GM23338 (cell line): ENCODE results near the gene TBX1. TPM values are rescaled to one million over a fixed set of nuclear protein-coding genes. Genes with fewer than 3 reads are reported as not detected.

Source experiments
- ATAC-seq: fragments of 200-7000 bp; cut with Tn5 transposase; 3 replicates; pipeline ENCODE4 v1.9.1; 2020
- DNase-seq: peaks from one replicate; pipeline ENCODE4 v3.0.0-alpha.2; 2015; ENCODE audit warnings: low spot score
- H2AFZ ChIP-seq: fragments of 200-600 bp; sonication (generic); 2 replicates; pipeline ENCODE4 v1.8.0; 2016; ENCODE audit warnings: antibody characterized with exemption, mild to moderate bottlenecking, moderate library complexity
- H3F3A ChIP-seq: fragments of 200-600 bp; sonication (generic); replicated peaks from 2 replicates; pipeline ENCODE4 v1.8.0; 2017; ENCODE audit warnings: antibody characterized with exemption, mixed run types, low read depth
- H3K27ac ChIP-seq: fragments of 200-600 bp; sonication (generic); 2 replicates; pipeline ENCODE4 v1.6.1; 2016; ENCODE audit warnings: low read depth
- H3K27me3 ChIP-seq: fragments of 200-600 bp; sonication (generic); 2 replicates; pipeline ENCODE4 v1.8.0; 2016; ENCODE audit warnings: mild to moderate bottlenecking, mixed run types, moderate library complexity; ENCODE audit not compliant: insufficient read depth
- H3K36me3 ChIP-seq: fragments of 200-600 bp; sonication (generic); 2 replicates; pipeline ENCODE4 v1.8.0; 2016; ENCODE audit warnings: mild to moderate bottlenecking; ENCODE audit not compliant: insufficient read depth
- H3K4me1 ChIP-seq: fragments of 200-600 bp; sonication (generic); 2 replicates; pipeline ENCODE4 v1.8.0; 2016; ENCODE audit warnings: mild to moderate bottlenecking, moderate library complexity; ENCODE audit not compliant: insufficient read depth
- H3K4me2 ChIP-seq: fragments of 200-600 bp; sonication (generic); 2 replicates; pipeline ENCODE4 v1.7.1; 2017; ENCODE audit warnings: mixed run types
- H3K4me3 ChIP-seq: fragments of 200-600 bp; sonication (generic); 2 replicates; pipeline ENCODE4 v1.6.1; 2016; ENCODE audit warnings: mixed run types
- H3K79me2 ChIP-seq: fragments of 200-600 bp; sonication (generic); replicated peaks from 2 replicates; pipeline ENCODE4 v1.8.0; 2017; ENCODE audit warnings: mild to moderate bottlenecking; ENCODE audit not compliant: insufficient read depth
- H3K9me2 ChIP-seq: fragments of 200-600 bp; sonication (generic); 2 replicates; pipeline ENCODE4 v1.8.0; 2017; ENCODE audit not compliant: insufficient read depth
- H4K20me1 ChIP-seq: fragments of 200-600 bp; sonication (generic); replicated peaks from 2 replicates; pipeline ENCODE4 v1.8.0; 2017; ENCODE audit warnings: mild to moderate bottlenecking; ENCODE audit not compliant: insufficient read depth
- H3K27ac Mint-ChIP-seq: 2 replicates; pipeline ENCODE4 v1.8.0; 2020; ENCODE audit warnings: inconsistent platforms, mild to moderate bottlenecking, moderate library complexity, mixed read lengths
- H3K27me3 Mint-ChIP-seq: 3 replicates; pipeline ENCODE4 v1.8.0; 2022; ENCODE audit warnings: low read depth, mild to moderate bottlenecking, moderate library complexity, mixed read lengths, inconsistent platforms; ENCODE audit not compliant: insufficient read depth, poor library complexity
- H3K36me3 Mint-ChIP-seq: 3 replicates; pipeline ENCODE4 v1.8.0; 2021; ENCODE audit warnings: low read depth, mild to moderate bottlenecking, inconsistent platforms, moderate library complexity, mixed read lengths
- H3K4me1 Mint-ChIP-seq: 3 replicates; pipeline ENCODE4 v1.8.0; 2020; ENCODE audit warnings: mild to moderate bottlenecking, inconsistent platforms, mixed read lengths
- H3K4me3 Mint-ChIP-seq: 3 replicates; pipeline ENCODE4 v1.8.0; 2021; ENCODE audit warnings: moderate library complexity, mild to moderate bottlenecking, inconsistent platforms, mixed read lengths
- H3K9me3 Mint-ChIP-seq: 3 replicates; pipeline ENCODE4 v1.8.0; 2020; ENCODE audit warnings: moderate library complexity, mild to moderate bottlenecking, inconsistent platforms, mixed read lengths
- CREB1 ChIP-seq: fragments of 250-450 bp; sonication (Bioruptor Pico); IDR thresholded peaks from 2 replicates; pipeline ENCODE4 v1.5.0; 2020; ENCODE audit warnings: low read depth, mild to moderate bottlenecking, moderate library complexity
- CTCF ChIP-seq, 2 experiments: fragments of 200-600 bp in 1 of 2; sonication (generic) in 1 of 2; conservative IDR thresholded peaks; 2 replicates each; pipeline versions ENCODE4 v1.5.1 to v1.6.1; 2016 to 2017; ENCODE audit warnings: antibody characterized with exemption in 2 of 2, low read depth in 2 of 2, mild to moderate bottlenecking in 2 of 2, moderate library complexity in 1 of 2
- EZH2 ChIP-seq: fragments of 200-600 bp; sonication (generic); IDR thresholded peaks from one replicate; pipeline ENCODE4 v1.8.0; 2017; ENCODE audit warnings: antibody characterized with exemption, mild to moderate bottlenecking, low read depth; ENCODE audit not compliant: unreplicated experiment
- EZH2phosphoT487 ChIP-seq: fragments of 200-600 bp; sonication (generic); IDR thresholded peaks from one replicate; pipeline ENCODE4 v1.8.1; 2018; ENCODE audit warnings: antibody characterized with exemption; ENCODE audit not compliant: unreplicated experiment
- JUNB ChIP-seq: IDR thresholded peaks from one replicate; pipeline ENCODE4 v1.6.1; 2016; ENCODE audit warnings: antibody characterized with exemption; ENCODE audit not compliant: unreplicated experiment
- NANOG ChIP-seq: IDR thresholded peaks from 2 replicates; pipeline ENCODE4 v1.6.1; 2016; ENCODE audit warnings: antibody characterized with exemption, borderline replicate concordance
- POLR2AphosphoS5 ChIP-seq: IDR thresholded peaks from 2 replicates; pipeline ENCODE4 v1.6.1; 2016; ENCODE audit warnings: antibody characterized with exemption, low read depth
- REST ChIP-seq: IDR thresholded peaks from one replicate; pipeline ENCODE4 v1.6.1; 2018; ENCODE audit warnings: antibody characterized with exemption; ENCODE audit not compliant: unreplicated experiment
- STAT1 ChIP-seq: IDR thresholded peaks from one replicate; pipeline ENCODE4 v1.6.1; 2016; ENCODE audit warnings: antibody characterized with exemption; ENCODE audit not compliant: unreplicated experiment
- ZNF114 ChIP-seq: fragments of 250-450 bp; sonication (Bioruptor Pico); IDR thresholded peaks from 2 replicates; pipeline ENCODE4 v1.5.0; 2020; ENCODE audit warnings: mild to moderate bottlenecking, moderate library complexity
- ZNF331 ChIP-seq: fragments of 250-450 bp; sonication (Bioruptor Pico); IDR thresholded peaks from 2 replicates; pipeline ENCODE4 v1.5.0; 2020; ENCODE audit warnings: low read depth, mild to moderate bottlenecking, moderate library complexity
- ZNF462 ChIP-seq: fragments of 250-450 bp; sonication (Bioruptor Pico); IDR thresholded peaks from 2 replicates; pipeline ENCODE4 v1.5.0; 2020; ENCODE audit warnings: mild to moderate bottlenecking, moderate library complexity
- polyA plus RNA-seq: library from polyadenylated mRNA; unstranded; fragments of >200 nt; fragmentation: Nextera tagmentation; extraction: Ambion mirVana; gene quantifications from 2 replicates; pipeline ENCODE4 v1.2.1, GENCODE V29; 2016
- total RNA-seq: library from RNA; depleted of rRNA; stranded (reverse); fragments of >200 nt; shearing (Covaris generic); gene quantifications from 2 replicates; pipeline ENCODE4 v1.2.3, GENCODE V29; 2014
- TF ChIP-seq, protein P1 (sequence below): IDR thresholded peaks from 2 replicates; pipeline ENCODE4 v1.6.1; 2016; ENCODE audit warnings: antibody characterized with exemption

Gene TBX1
- total and polyA plus RNA-seq, 2 experiments from 2014 or later: 0.19 to 0.66 TPM

DNA sequence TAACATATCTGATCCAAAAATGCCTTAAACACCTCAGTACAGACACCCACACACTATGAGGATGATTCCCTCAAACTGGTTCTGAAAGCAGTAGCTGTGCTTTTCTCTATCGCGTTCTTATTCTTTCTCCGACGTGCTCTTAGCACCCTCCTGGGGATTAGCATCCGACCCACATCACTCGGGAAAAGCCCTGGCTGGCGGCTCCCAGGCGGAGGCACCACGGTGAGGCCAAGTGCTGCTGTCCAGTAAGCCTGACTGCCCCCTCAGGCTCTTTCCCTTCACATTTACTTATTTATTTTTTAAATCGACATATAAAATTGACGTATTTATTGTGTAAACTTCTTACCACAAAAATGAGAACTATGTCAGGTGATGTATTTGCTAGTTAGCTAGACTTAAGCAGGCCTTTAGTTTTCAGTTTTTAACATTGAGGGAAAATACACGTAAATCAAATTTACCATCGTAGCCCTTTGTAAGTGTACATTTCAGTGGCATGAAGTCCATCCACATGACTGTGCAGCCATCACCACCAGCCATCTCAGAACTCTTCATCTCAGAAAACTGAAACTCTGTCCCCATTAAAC is 19.2 kb downstream of the TBX1 start:
- Mint-ChIP-seq H3K27me3 (peaks cover 10% of the 10 kb centered on the region), H3K36me3 (no peaks in the 10 kb centered on the region), H3K9me3 (no peaks in the 10 kb centered on the region; the same call in 1 of the 3 replicates), H3K27ac (no peak overlapping the region), H3K4me3 (no peak overlapping the region), H3K4me1 (peaks cover 3% of the 10 kb centered on the region; the same call in 1 of the 3 replicates)
- Histone ChIP-seq H3K4me1 (no peaks in the 10 kb centered on the region), H3K27me3 (no peaks in the 10 kb centered on the region), H3K79me2 (no peaks in the 10 kb centered on the region), H3K4me2 (no peak overlapping the region), H3F3A (no peaks in the 10 kb centered on the region), H4K20me1 (no peaks in the 10 kb centered on the region), H2AFZ (no peak overlapping the region), H3K9me2 (no peaks in the 10 kb centered on the region), H3K36me3 (no peaks in the 10 kb centered on the region), H3K4me3 (no peak overlapping the region), H3K27ac (no peak overlapping the region)
- DNase-seq: no peak
- TF ChIP-seq ZNF462 (CRISPR knock-in tag) (no peak), JUNB (no peak), REST (no peak), ZNF114 (CRISPR knock-in tag) (no peak), POLR2AphosphoS5 (no peak), CTCF (conservative IDR thresholded peaks at IDR 0.05; ENCODE audit: low read depth in 2 of 2) (no peak), STAT1 (no peak), CREB1 (CRISPR knock-in tag) (no peak), NANOG (no peak), ZNF331 (CRISPR knock-in tag) (no peak), EZH2 (no peak), EZH2phosphoT487 (no peak)
- TF ChIP-seq, protein P1, sequence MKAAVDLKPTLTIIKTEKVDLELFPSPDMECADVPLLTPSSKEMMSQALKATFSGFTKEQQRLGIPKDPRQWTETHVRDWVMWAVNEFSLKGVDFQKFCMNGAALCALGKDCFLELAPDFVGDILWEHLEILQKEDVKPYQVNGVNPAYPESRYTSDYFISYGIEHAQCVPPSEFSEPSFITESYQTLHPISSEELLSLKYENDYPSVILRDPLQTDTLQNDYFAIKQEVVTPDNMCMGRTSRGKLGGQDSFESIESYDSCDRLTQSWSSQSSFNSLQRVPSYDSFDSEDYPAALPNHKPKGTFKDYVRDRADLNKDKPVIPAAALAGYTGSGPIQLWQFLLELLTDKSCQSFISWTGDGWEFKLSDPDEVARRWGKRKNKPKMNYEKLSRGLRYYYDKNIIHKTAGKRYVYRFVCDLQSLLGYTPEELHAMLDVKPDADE: no peak
- ATAC-seq: peak; percentile 39
